Uterus (tissue), 2 donors: Measurements from ENCODE around the gene PLXNA2.

Experiments used
- POLR2A ChIP-seq, 2 donors: fragments of 450-650 bp; IDR thresholded peaks; one replicate each; pipeline ENCODE4 v1.6.1; 2016; ENCODE audit warnings: antibody characterized with exemption in 2 of 2, mild to moderate bottlenecking in 1 of 2, moderate library complexity in 1 of 2
- TF ChIP-seq, protein P1 (sequence below), 4 experiments: fragments of 200-600 bp in 2 of 4; fragments of 450-650 bp in 2 of 4; sonication (generic) in 2 of 4; IDR thresholded peaks; one replicate each; pipeline ENCODE4 v1.5.1; 2016 to 2019; ENCODE audit warnings: antibody characterized with exemption in 4 of 4, mild to moderate bottlenecking in 2 of 4, moderate library complexity in 1 of 4

DNA sequence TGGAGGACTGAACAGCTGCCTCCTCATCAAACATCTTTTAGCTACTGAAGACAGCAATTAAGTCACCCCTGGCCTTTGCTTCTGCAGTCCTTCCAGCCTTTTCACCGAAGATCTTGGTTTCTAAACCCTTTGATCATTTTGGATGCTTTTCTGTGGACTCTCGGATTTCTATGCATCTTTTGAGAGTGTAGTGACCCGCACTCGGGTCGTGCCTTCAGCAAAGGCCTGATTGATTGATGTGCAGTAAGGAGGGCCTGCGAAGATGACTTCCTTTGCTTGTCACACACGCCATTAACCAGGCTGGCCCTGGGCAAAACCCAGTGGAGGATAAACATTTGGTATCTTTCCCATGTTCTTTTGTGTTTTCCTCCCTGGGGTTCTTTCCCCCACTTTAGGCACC, 175.8 kb downstream of the PLXNA2 start:
- TF ChIP-seq POLR2A (IDR thresholded peaks at IDR 0.05) = no peak
- TF ChIP-seq, protein P1, sequence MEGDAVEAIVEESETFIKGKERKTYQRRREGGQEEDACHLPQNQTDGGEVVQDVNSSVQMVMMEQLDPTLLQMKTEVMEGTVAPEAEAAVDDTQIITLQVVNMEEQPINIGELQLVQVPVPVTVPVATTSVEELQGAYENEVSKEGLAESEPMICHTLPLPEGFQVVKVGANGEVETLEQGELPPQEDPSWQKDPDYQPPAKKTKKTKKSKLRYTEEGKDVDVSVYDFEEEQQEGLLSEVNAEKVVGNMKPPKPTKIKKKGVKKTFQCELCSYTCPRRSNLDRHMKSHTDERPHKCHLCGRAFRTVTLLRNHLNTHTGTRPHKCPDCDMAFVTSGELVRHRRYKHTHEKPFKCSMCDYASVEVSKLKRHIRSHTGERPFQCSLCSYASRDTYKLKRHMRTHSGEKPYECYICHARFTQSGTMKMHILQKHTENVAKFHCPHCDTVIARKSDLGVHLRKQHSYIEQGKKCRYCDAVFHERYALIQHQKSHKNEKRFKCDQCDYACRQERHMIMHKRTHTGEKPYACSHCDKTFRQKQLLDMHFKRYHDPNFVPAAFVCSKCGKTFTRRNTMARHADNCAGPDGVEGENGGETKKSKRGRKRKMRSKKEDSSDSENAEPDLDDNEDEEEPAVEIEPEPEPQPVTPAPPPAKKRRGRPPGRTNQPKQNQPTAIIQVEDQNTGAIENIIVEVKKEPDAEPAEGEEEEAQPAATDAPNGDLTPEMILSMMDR (IDR thresholded peaks at IDR 0.05) = no peak
